SK-N-SH (cell line): Measurements from ENCODE around the gene RB1. TPM values are rescaled to one million over a fixed set of nuclear protein-coding genes. Genes with fewer than 3 reads are reported as not detected.

Source experiments
- CTCF ChIA-PET: fragments of 300-600, 350-600 bp; formaldehyde crosslinking; extraction: SDS; loops from one replicate; lab custom pipeline; 2021; lab: Yijun Ruan, JAX
- POLR2A ChIA-PET: fragments of 350-600 bp; sonication (Branson Sonifier 250); formaldehyde crosslinking; extraction: SDS; loops from one replicate; lab custom pipeline; 2020; ENCODE audit warnings: antibody characterized with exemption, inconsistent platforms; lab: Yijun Ruan, JAX
- DNase-seq: peaks from one replicate; pipeline ENCODE4 v3.0.0; 2012
- H2AFZ ChIP-seq: fragments of 200-600 bp; sonication (generic); 2 replicates; pipeline ENCODE4 v1.8.1; 2016; ENCODE audit warnings: antibody characterized with exemption, mild to moderate bottlenecking, low read depth
- H3F3A ChIP-seq: fragments of 200-600 bp; sonication (generic); replicated peaks from 2 replicates; pipeline ENCODE3; 2016; ENCODE audit warnings: antibody characterized with exemption, mild to moderate bottlenecking; ENCODE audit not compliant: insufficient read depth
- H3K27ac ChIP-seq, 2 experiments: fragments of 200-500 bp in 1 of 2; fragments of 200-600 bp in 1 of 2; sonication (Bioruptor generic) in 1 of 2; sonication (generic), shearing (Covaris generic) in 1 of 2; 2 replicates each; pipeline versions ENCODE4 v1.5.1 to v1.6.1; 2014 to 2016; ENCODE audit warnings: low read depth in 2 of 2, inconsistent platforms in 1 of 2, low read length in 1 of 2, mild to moderate bottlenecking in 1 of 2, mixed read lengths in 1 of 2
- H3K27me3 ChIP-seq: fragments of 200-600 bp; sonication (generic), shearing (Covaris generic); 2 replicates; pipeline ENCODE4 v1.6.1; 2016; ENCODE audit warnings: mixed run types; ENCODE audit not compliant: insufficient read depth
- H3K36me3 ChIP-seq, 2 experiments: fragments of 200-500 bp in 1 of 2; fragments of 200-600 bp in 1 of 2; sonication (Bioruptor generic) in 1 of 2; sonication (generic) in 1 of 2; replicated peaks in 1 of 2; 2 replicates each; pipeline versions ENCODE3 to v1.5.1; 2014 to 2016; ENCODE audit warnings: low read length in 1 of 2, mild to moderate bottlenecking in 1 of 2; ENCODE audit not compliant: insufficient read depth in 2 of 2, control insufficient read depth in 1 of 2
- H3K4me1 ChIP-seq, 2 experiments: fragments of 200-500 bp in 1 of 2; fragments of 200-600 bp in 1 of 2; sonication (Bioruptor generic) in 1 of 2; sonication (generic), shearing (Covaris generic) in 1 of 2; 2 replicates each; pipeline versions ENCODE4 v1.5.1 to v1.6.1; 2014 to 2016; ENCODE audit warnings: low read depth in 1 of 2, low read length in 1 of 2, mixed run types in 1 of 2; ENCODE audit not compliant: insufficient read depth in 2 of 2, control insufficient read depth in 1 of 2
- H3K4me2 ChIP-seq: fragments of 200-600 bp; sonication (generic), shearing (Covaris generic); 2 replicates; pipeline ENCODE4 v1.6.1; 2017; ENCODE audit warnings: mixed run types
- H3K4me3 ChIP-seq, 2 experiments: fragments of 200-500 bp in 1 of 2; fragments of 200-600 bp in 1 of 2; sonication (Bioruptor generic) in 1 of 2; sonication (generic), shearing (Covaris generic) in 1 of 2; 2 replicates each; pipeline versions ENCODE4 v1.5.1 to v1.8.1; 2014 to 2016; ENCODE audit warnings: low read depth in 2 of 2, inconsistent platforms in 1 of 2, low read length in 1 of 2, mild to moderate bottlenecking in 1 of 2, mixed read lengths in 1 of 2, moderate library complexity in 1 of 2
- H3K79me2 ChIP-seq: fragments of 200-600 bp; sonication (generic); 2 replicates; pipeline ENCODE4 v1.8.1; 2017; ENCODE audit warnings: mild to moderate bottlenecking; ENCODE audit not compliant: insufficient read depth
- H3K9ac ChIP-seq: fragments of 200-600 bp; sonication (generic); 2 replicates; pipeline ENCODE4 v1.6.1; 2017; ENCODE audit warnings: mixed run types
- H3K9me2 ChIP-seq: fragments of 200-600 bp; sonication (generic); 2 replicates; pipeline ENCODE4 v1.6.1; 2017; ENCODE audit warnings: mixed run types
- H3K9me3 ChIP-seq: fragments of 200-600 bp; sonication (generic); 2 replicates; pipeline ENCODE4 v1.6.1; 2017; ENCODE audit warnings: mixed run types, mild to moderate bottlenecking, moderate library complexity
- H4K20me1 ChIP-seq: fragments of 200-600 bp; sonication (generic); 2 replicates; pipeline ENCODE4 v1.6.1; 2017; ENCODE audit warnings: mild to moderate bottlenecking, mixed run types; ENCODE audit not compliant: insufficient read depth
- CHD2 ChIP-seq: fragments of 150-350 bp; IDR thresholded peaks from 2 replicates; pipeline ENCODE4 v1.6.1; 2018; ENCODE audit warnings: low read length; ENCODE audit not compliant: partially characterized antibody
- CTCF ChIP-seq: fragments of 200-600 bp; sonication (generic); IDR thresholded peaks from 2 replicates; pipeline ENCODE4 v1.6.1; 2017; ENCODE audit warnings: antibody characterized with exemption, mild to moderate bottlenecking, moderate library complexity
- ELF1 ChIP-seq: IDR thresholded peaks from 2 replicates; pipeline ENCODE4 v1.4.0; 2012
- EZH2phosphoT487 ChIP-seq: fragments of 200-600 bp; sonication (generic); IDR thresholded peaks from 2 replicates; pipeline ENCODE4 v1.6.1; 2017; ENCODE audit warnings: low read depth, mixed run types, mild to moderate bottlenecking, antibody characterized with exemption, moderate library complexity, borderline replicate concordance
- FOXJ3 ChIP-seq: sonication (generic); formaldehyde crosslinking; IDR thresholded peaks from 2 replicates; pipeline ENCODE4 v1.5.1; 2020; ENCODE audit warnings: mild to moderate bottlenecking, missing genetic modification reagents
- IRF3 ChIP-seq: fragments of 150-350 bp; IDR thresholded peaks from 2 replicates; pipeline ENCODE4 v1.6.1; 2016; ENCODE audit warnings: mild to moderate bottlenecking, low read depth, low read length
- NRF1 ChIP-seq: IDR thresholded peaks from 2 replicates; pipeline ENCODE4 v1.6.1; 2012; ENCODE audit warnings: low read depth, mild to moderate bottlenecking, low read length
- PBX3 ChIP-seq: IDR thresholded peaks from 2 replicates; pipeline ENCODE4; 2012
- RCOR1 ChIP-seq: fragments of 150-350 bp; IDR thresholded peaks from 2 replicates; pipeline ENCODE4 v1.6.1; 2017; ENCODE audit warnings: antibody characterized with exemption, low read length
- RFX5 ChIP-seq: IDR thresholded peaks from 2 replicates; pipeline ENCODE4 v1.6.1; 2012; ENCODE audit warnings: mild to moderate bottlenecking, improper control_type of control experiment, low read length
- SIN3A ChIP-seq: IDR thresholded peaks from 2 replicates; pipeline ENCODE4 v1.6.1; 2012; ENCODE audit warnings: low read depth, mild to moderate bottlenecking, low read length, moderate library complexity, borderline replicate concordance
- TCF12 ChIP-seq: IDR thresholded peaks from 2 replicates; pipeline ENCODE4 v1.4.0; 2012
- TEAD4 ChIP-seq: IDR thresholded peaks from 2 replicates; pipeline ENCODE4 v1.4.0; 2012; ENCODE audit warnings: mild to moderate bottlenecking, borderline replicate concordance; ENCODE audit not compliant: insufficient read depth
- YY1 ChIP-seq: IDR thresholded peaks from 2 replicates; pipeline ENCODE4 v1.4.0; 2012; ENCODE audit warnings: low read depth, mild to moderate bottlenecking
- WGBS: methylation state at CpG from one replicate; pipeline ENCODE4 v1.1.6; 2017; ENCODE audit warnings: low lambda C conversion rate; 5-methylcytosine and 5-hydroxymethylcytosine counted together
- polyA plus RNA-seq, 3 experiments: library from polyadenylated mRNA; depleted of rRNA; stranded (reverse); fragments of >200 nt; gene quantifications; 2 replicates each; pipeline ENCODE4 v1.2.3, GENCODE V29; 2012

The RB1 gene
- polyA plus RNA-seq, 1 of the 3 experiments (the other 2 are of a cell fraction): 11.5 TPM

GRCh38 chr13:48527955-48528354, 224.4 kb downstream of the RB1 start:
- no peak overlapping the region for H3K9ac ChIP-seq

More at GRCh38 chr13:48527955-48528354, 224.4 kb downstream of the RB1 start:
- Histone ChIP-seq H3K36me3 (peaks cover 0 to 3% of the 10 kb centered on the region in 2 experiments), H3K9me2 (no peaks in the 10 kb centered on the region; the same call in 1 of the 2 replicates), H3K27ac (no peak overlapping the region), H3F3A (peaks cover 3% of the 10 kb centered on the region), H3K4me3 (no peak overlapping the region), H2AFZ (no peak overlapping the region), H3K4me1 (peaks cover 0 to 5% of the 10 kb centered on the region in 2 experiments; a peak in 1 of 4 replicates), H3K9me3 (no peaks in the 10 kb centered on the region), H4K20me1 (no peaks in the 10 kb centered on the region), H3K4me2 (no peak overlapping the region), H3K27me3 (no peaks in the 10 kb centered on the region), H3K79me2 (no peaks in the 10 kb centered on the region)
- ChIA-PET POLR2A (no interaction called here), CTCF (interaction anchor here (1.7 kb wide), 1 partner anchor 193 kb away, joined by 3 read pairs; no protein-coding TSS in a partner anchor)
- 76% methylated on average over 2 of the region's 2 CpGs for WGBS
- TF ChIP-seq EZH2phosphoT487: no peak
- TF ChIP-seq YY1: no peak
- TF ChIP-seq TEAD4: no peak
- TF ChIP-seq TCF12: no peak
- no peak for TF ChIP-seq RCOR1
- TF ChIP-seq ELF1: no peak
- no peak for TF ChIP-seq IRF3
- TF ChIP-seq PBX3: no peak
- no peak for TF ChIP-seq RFX5
- no peak for TF ChIP-seq SIN3A
- TF ChIP-seq CHD2: no peak
- no peak for TF ChIP-seq NRF1
- no peak for TF ChIP-seq FOXJ3
- no peak for TF ChIP-seq CTCF
- no peak for DNase-seq
